ENCODE data around the gene PER1. TPM values are rescaled to one million over a fixed set of nuclear protein-coding genes. Genes with fewer than 3 reads are reported as not detected.

PER1 gene
- total RNA-seq, 3 donors from 2014 or later: 97.3 to 167 (median 115) TPM

DNA sequence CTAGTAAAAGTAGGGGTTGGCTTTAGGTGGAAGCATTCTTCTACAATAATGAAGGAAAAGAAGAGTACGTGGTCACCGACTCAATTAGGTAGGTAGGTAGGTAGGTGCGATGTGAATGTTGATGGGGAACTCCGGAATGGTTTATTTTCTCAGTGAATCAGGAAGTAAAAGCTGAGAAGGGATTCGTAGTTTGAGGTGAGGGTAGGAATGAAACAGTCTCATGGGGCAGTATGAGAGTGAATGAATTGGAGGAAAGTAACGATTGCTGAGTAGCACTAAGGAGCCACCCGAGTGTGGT lies 13.9 kb downstream of the PER1 start:
- Histone ChIP-seq H3K36me3 (peaks cover 8% of the 10 kb centered on the region), H3K4me3 (peak overlapping the region in 2 of 3 donors; percentile 32 to 52), H3K27me3 (no peaks in the 10 kb centered on the region), H3K9me3 (no peaks in the 10 kb centered on the region), H3K4me1 (peaks cover 0 to 7% of the 10 kb centered on the region in 2 donors), H3K27ac (peak overlapping the region; percentile 87 to 92)
- no peak for DNase-seq (ENCODE audit: low spot score in 2 of 2)
- intact Hi-C loops (cut with DNase I; ENCODE audit: low total_unique reads): loop anchor here (10.0 kb wide), 1 partner anchor 76 kb away; the partner anchor contains the start of gene AURKB
- TF ChIP-seq, protein P1, sequence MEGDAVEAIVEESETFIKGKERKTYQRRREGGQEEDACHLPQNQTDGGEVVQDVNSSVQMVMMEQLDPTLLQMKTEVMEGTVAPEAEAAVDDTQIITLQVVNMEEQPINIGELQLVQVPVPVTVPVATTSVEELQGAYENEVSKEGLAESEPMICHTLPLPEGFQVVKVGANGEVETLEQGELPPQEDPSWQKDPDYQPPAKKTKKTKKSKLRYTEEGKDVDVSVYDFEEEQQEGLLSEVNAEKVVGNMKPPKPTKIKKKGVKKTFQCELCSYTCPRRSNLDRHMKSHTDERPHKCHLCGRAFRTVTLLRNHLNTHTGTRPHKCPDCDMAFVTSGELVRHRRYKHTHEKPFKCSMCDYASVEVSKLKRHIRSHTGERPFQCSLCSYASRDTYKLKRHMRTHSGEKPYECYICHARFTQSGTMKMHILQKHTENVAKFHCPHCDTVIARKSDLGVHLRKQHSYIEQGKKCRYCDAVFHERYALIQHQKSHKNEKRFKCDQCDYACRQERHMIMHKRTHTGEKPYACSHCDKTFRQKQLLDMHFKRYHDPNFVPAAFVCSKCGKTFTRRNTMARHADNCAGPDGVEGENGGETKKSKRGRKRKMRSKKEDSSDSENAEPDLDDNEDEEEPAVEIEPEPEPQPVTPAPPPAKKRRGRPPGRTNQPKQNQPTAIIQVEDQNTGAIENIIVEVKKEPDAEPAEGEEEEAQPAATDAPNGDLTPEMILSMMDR (IDR thresholded peaks at IDR 0.05): no peak

DNA sequence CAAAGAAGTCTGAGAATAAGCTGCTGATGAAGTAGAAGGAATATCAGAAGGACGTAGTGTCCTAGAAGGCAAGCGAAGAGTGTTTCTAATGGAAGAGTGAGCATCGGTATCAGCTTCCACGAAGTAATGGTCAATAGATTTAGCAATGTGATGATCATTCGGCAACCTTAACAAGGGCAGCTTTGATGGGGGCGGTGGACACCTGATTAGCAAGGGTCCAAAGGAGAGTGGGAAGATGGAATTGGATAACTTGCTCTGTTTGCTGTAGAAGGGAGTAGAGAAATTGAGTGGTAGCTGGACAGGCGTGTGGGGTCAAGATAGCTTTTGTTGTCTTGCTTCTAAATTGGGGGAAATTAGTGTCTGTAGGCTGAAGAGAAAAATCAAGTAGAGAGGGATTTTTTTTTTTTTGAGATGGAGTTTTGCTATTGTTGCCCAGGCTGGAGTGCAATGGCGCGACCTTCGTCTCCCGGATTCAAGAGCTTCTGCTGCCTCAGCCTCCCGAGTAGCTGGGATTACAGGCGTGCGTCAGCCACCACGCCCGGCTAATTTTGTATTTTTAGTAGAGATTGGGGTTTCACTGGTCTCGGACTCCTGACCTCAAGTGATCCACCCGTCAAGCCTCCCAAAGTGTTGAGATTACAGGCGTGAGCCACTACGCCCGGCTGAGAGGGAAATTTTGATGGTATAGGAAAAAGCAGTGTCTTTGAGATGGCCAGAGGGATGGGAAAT lies 14.4 kb downstream of the PER1 start:
- peaks cover 0 to 7% of the 10 kb centered on the region in 2 donors for H3K4me1 ChIP-seq
- DNase-seq (ENCODE audit: low spot score in 2 of 2): no peak
- intact Hi-C loops (cut with DNase I; ENCODE audit: low total_unique reads): loop anchor here (10.0 kb wide), 1 partner anchor 77 kb away; the partner anchor contains the start of gene AURKB

DNA sequence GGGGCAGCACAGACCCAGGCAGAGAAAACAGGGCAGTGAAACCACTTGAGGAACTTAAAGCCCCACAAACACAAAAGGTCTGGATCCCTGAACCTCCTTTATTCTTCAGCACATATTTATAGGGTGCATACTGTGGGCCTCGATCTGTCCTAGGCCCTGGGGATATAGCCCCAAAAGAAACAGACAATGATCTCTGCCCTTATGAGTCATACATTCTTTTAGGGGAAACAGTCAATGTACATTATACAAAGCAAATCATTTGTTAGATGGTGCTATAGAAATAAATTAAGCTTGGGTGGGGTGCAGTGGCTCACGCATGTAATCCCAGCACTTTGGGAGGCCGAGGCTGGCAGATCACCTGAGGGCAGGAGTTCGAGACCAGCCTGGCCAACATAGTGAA lies 18.3 kb downstream of the PER1 start:
- Histone ChIP-seq H3K36me3 (no peaks in the 10 kb centered on the region), H3K27ac (no peak overlapping the region), H3K27me3 (no peaks in the 10 kb centered on the region), H3K4me3 (no peak overlapping the region), H3K4me1 (peaks cover 0 to 7% of the 10 kb centered on the region in 2 donors), H3K9me3 (no peaks in the 10 kb centered on the region)
- intact Hi-C loops (cut with DNase I; ENCODE audit: low total_unique reads): loop anchor here (10.0 kb wide), 1 partner anchor 81 kb away; the partner anchor contains the start of gene AURKB
- DNase-seq (ENCODE audit: low spot score in 2 of 2): no peak
- TF ChIP-seq, protein P1 (IDR thresholded peaks at IDR 0.05): no peak
- TF ChIP-seq POLR2AphosphoS5 (IDR thresholded peaks at IDR 0.05) (no peak), POLR2A (IDR thresholded peaks at IDR 0.05) (no peak)

More for the DNA sequence above, 14.4 kb downstream of the PER1 start:
- Histone ChIP-seq H3K4me3 (peak overlapping the region in 2 of 3 donors; percentile 32 to 52), H3K27ac (peak overlapping the region; percentile 87 to 92), H3K27me3 (no peaks in the 10 kb centered on the region), H3K36me3 (peaks cover 8% of the 10 kb centered on the region), H3K9me3 (no peaks in the 10 kb centered on the region)
- TF ChIP-seq POLR2AphosphoS5 (IDR thresholded peaks at IDR 0.05) (no peak), POLR2A (IDR thresholded peaks at IDR 0.05) (no peak)
- TF ChIP-seq, protein P1 (IDR thresholded peaks at IDR 0.05): no peak

DNA sequence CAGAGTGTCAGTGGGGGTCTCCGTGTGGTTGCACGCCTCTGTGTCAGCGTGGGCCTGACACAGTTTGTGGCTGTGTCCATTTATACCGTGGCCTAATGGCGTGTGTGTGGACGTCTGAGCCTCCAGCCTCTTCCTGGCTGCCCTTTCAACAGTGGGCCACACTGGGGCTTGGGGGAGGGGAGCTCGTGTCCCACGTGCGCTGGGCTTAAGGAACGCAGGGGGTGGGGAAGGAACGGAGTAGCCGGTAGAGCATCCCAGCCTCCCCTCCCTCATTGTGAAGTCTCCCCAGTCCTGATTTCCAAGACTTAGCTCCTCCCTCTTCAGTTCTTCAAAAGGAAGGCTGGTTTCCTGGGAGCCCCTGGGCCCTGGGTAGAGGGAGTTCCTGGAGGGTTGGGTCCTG lies 18.8 kb downstream of the PER1 start:
- no peaks in the 10 kb centered on the region for H3K9me3 ChIP-seq
- no peak for TF ChIP-seq POLR2AphosphoS5 (IDR thresholded peaks at IDR 0.05)
- TF ChIP-seq, protein P1 (IDR thresholded peaks at IDR 0.05): no peak
- no peak for TF ChIP-seq POLR2A (IDR thresholded peaks at IDR 0.05)
- no peak for DNase-seq (ENCODE audit: low spot score in 2 of 2)
- H3K4me1 ChIP-seq: peaks cover 0 to 7% of the 10 kb centered on the region in 2 donors
- no peaks in the 10 kb centered on the region for H3K27me3 ChIP-seq
- H3K27ac ChIP-seq: no peak overlapping the region
- H3K36me3 ChIP-seq: no peaks in the 10 kb centered on the region
- no peak overlapping the region for H3K4me3 ChIP-seq
- intact Hi-C loops (cut with DNase I; ENCODE audit: low total_unique reads): loop anchor here (10.0 kb wide), 1 partner anchor 81 kb away; the partner anchor contains the start of gene AURKB

DNA sequence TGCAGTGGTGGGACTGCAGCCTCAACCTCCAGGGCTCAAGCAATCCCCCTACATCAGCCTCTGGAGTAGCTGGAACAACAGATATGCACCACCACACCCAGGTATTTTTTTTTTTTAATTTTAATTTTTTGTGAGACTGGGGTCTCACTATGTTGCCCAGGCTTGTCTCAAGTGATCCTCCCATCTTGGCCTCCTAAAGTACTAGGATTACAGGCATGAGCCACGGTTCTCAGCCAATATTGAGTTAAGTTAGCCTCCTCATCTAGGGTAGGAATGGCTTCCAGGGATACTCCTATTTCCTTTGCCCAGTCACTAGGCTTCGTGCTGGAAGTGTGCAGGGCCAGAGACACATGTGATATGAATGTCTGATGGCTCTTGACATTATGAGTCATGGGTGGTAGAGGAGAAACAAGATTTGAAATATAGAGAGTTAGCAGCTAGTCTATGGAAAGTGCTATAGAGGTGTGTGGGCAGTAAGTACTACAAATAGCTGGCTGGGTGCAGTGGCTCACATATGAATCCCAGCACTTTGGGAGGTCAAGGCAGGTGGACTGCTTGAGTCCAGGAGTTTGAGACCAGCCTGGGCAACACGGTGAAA lies 20.3 kb downstream of the PER1 start:
- Histone ChIP-seq H3K36me3 (no peaks in the 10 kb centered on the region), H3K4me3 (no peak overlapping the region), H3K27ac (no peak overlapping the region), H3K9me3 (no peaks in the 10 kb centered on the region), H3K4me1 (peaks cover 0 to 3% of the 10 kb centered on the region in 2 donors), H3K27me3 (no peaks in the 10 kb centered on the region)
- TF ChIP-seq, protein P1 (IDR thresholded peaks at IDR 0.05): no peak
- TF ChIP-seq POLR2A (IDR thresholded peaks at IDR 0.05) (no peak), POLR2AphosphoS5 (IDR thresholded peaks at IDR 0.05) (no peak)
- no peak for DNase-seq (ENCODE audit: low spot score in 2 of 2)
- intact Hi-C loops (cut with DNase I; ENCODE audit: low total_unique reads): loop anchor here (10.0 kb wide), 1 partner anchor 83 kb away; the partner anchor contains the start of gene AURKB
